Measurements from ENCODE around the gene PARP14. TPM values are rescaled to one million over a fixed set of nuclear protein-coding genes. Genes with fewer than 3 reads are reported as not detected.
"Not testable (repeated sequence)": the region's sequence is repeated elsewhere in the genome, so short reads cannot be mapped to it uniquely, and the experiment has no call there.

Gene PARP14
- polyA plus RNA-seq, 1 experiment = 29.3 TPM

- ChIA-PET POLR2A (no interaction called here), CTCF (no interaction called here)
- Histone ChIP-seq H3K27me3 (ENCODE audit: control insufficient read depth, insufficient read depth, low read length) (no peaks in the 10 kb centered on the region), H3K4me3 (ENCODE audit: low read depth, low read length) (no peak overlapping the region), H3K27ac (ENCODE audit: low read depth, low read length) (no peak overlapping the region), H3K9me3 (ENCODE audit: control insufficient read depth, insufficient read depth, low read length) (no peaks in the 10 kb centered on the region)
- no peak for DNase-seq (ENCODE audit: low read depth, low spot score)
- no peak for TF ChIP-seq CTCF (IDR thresholded peaks at IDR 0.05; ENCODE audit: low read depth, low read length)
Observed at GRCh38 chr3:122705379-122705778, 24.7 kb downstream of the PARP14 start.

- H3K27me3 ChIP-seq (ENCODE audit: control insufficient read depth, insufficient read depth, low read length); DNase-seq (ENCODE audit: low read depth, low spot score); POLR2A ChIA-PET; H3K9me3 ChIP-seq (ENCODE audit: control insufficient read depth, insufficient read depth, low read length); H3K4me3 ChIP-seq (ENCODE audit: low read depth, low read length); H3K27ac ChIP-seq (ENCODE audit: low read depth, low read length): not testable (repeated sequence)
- CTCF ChIA-PET = interaction anchor here (1.3 kb wide), 1 partner anchor 45 kb away, joined by 3 read pairs; no protein-coding TSS in a partner anchor
Observed at GRCh38 chr3:122710616-122711251, 30.1 kb downstream of the PARP14 start.

- TF ChIP-seq CTCF (IDR thresholded peaks at IDR 0.05; ENCODE audit: low read depth, low read length) = no peak
- H3K4me3 ChIP-seq (ENCODE audit: low read depth, low read length) = no peak overlapping the region
- no peak for DNase-seq (ENCODE audit: low read depth, low spot score)
- ChIA-PET CTCF (interaction anchor here (0.6 kb wide), 1 partner anchor 45 kb away, joined by 3 read pairs; no protein-coding TSS in a partner anchor), POLR2A (interaction anchor here (0.7 kb wide), 1 partner anchor 328 kb away, joined by 4 read pairs; no protein-coding TSS in a partner anchor)
- H3K27me3 ChIP-seq (ENCODE audit: control insufficient read depth, insufficient read depth, low read length) = no peaks in the 10 kb centered on the region
- no peaks in the 10 kb centered on the region for H3K9me3 ChIP-seq (ENCODE audit: control insufficient read depth, insufficient read depth, low read length)
- no peak overlapping the region for H3K27ac ChIP-seq (ENCODE audit: low read depth, low read length)
Observed at GRCh38 chr3:122714273-122714672, 33.6 kb downstream of the PARP14 start.

- DNase-seq (ENCODE audit: low read depth, low spot score) = no peak
- Histone ChIP-seq H3K27me3 (ENCODE audit: control insufficient read depth, insufficient read depth, low read length) (no peaks in the 10 kb centered on the region), H3K27ac (ENCODE audit: low read depth, low read length) (no peak overlapping the region), H3K4me3 (ENCODE audit: low read depth, low read length) (no peak overlapping the region), H3K9me3 (ENCODE audit: control insufficient read depth, insufficient read depth, low read length) (no peaks in the 10 kb centered on the region)
- CTCF ChIA-PET = interaction anchor here (0.5 kb wide), 1 partner anchor 76 kb away, joined by 3 read pairs; no protein-coding TSS in a partner anchor
- TF ChIP-seq CTCF (IDR thresholded peaks at IDR 0.05; ENCODE audit: low read depth, low read length) = no peak
- POLR2A ChIA-PET = no interaction called here
Observed at GRCh38 chr3:122716667-122717066, 36.0 kb downstream of the PARP14 start.

GRCh38 chr3:122719273-122719921 lies 38.8 kb downstream of the PARP14 start:
- H3K27me3 ChIP-seq (ENCODE audit: control insufficient read depth, insufficient read depth, low read length) = no peaks in the 10 kb centered on the region
- ChIA-PET POLR2A (no interaction called here), CTCF (no interaction called here)
- DNase-seq (ENCODE audit: low read depth, low spot score) = no peak
- no peaks in the 10 kb centered on the region for H3K9me3 ChIP-seq (ENCODE audit: control insufficient read depth, insufficient read depth, low read length)
- H3K27ac ChIP-seq (ENCODE audit: low read depth, low read length) = no peak overlapping the region
- H3K4me3 ChIP-seq (ENCODE audit: low read depth, low read length) = no peak overlapping the region
- no peak for TF ChIP-seq CTCF (IDR thresholded peaks at IDR 0.05; ENCODE audit: low read depth, low read length)
